Hematopoietic multipotent progenitor cell (in vitro differentiated cells): ENCODE measurements around the gene UHRF1. TPM values are rescaled to one million over a fixed set of nuclear protein-coding genes. Genes with fewer than 3 reads are reported as not detected.
"Not testable (repeated sequence)": the region's sequence is repeated elsewhere in the genome, so short reads cannot be mapped to it uniquely, and the experiment has no call there.

Experiments
- DNase-seq, 3 donors: peaks; one replicate each; pipeline ENCODE4 v3.0.0-alpha.2; 2011 to 2015; ENCODE audit warnings: low read depth in 2 of 3, low spot score in 2 of 3
- total RNA-seq: library from RNA; depleted of rRNA; stranded (reverse); fragments of >200 nt; gene quantifications from one replicate; pipeline ENCODE4 v1.2.3, GENCODE V29; 2012

Gene UHRF1
- total RNA-seq, 1 donor, result 51.4 TPM

DNA sequence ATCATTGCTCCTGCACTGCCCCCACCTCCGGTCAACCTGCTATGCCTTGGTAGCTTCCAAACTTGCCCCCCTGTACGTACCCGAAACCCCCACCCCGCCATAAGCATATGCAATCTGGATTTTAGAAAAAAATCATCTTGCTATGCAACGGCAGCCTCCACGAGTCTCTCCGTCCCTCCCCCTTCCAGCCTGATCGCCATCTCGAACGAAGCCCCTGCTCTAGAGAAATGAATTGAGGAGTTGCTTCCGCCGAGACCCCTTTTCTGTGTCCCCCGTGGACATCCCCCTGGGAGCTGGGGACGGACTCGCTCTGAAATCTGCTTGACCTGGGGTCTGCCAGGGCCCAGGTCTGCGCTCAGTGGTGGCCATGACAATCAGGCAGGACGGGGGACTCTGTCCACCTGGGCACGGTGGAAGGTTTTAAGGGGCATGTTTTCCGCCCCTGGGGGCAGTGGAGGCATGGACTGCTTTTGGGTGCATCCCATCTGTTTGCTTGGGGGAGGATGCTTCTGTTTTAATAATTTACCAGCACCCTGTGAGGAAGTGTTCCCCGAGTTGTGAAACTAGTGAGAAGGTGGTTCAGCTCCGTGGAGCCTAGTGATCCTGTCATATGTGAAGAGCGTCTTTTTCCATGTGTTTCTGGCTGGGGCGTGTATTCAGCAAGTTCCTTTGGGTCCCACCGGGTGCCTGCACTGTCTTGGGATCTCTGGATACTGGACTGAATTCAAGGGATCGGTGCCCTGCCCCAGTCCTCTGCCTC lies 60.7 kb downstream of the UHRF1 start:
- no peak for DNase-seq

DNA sequence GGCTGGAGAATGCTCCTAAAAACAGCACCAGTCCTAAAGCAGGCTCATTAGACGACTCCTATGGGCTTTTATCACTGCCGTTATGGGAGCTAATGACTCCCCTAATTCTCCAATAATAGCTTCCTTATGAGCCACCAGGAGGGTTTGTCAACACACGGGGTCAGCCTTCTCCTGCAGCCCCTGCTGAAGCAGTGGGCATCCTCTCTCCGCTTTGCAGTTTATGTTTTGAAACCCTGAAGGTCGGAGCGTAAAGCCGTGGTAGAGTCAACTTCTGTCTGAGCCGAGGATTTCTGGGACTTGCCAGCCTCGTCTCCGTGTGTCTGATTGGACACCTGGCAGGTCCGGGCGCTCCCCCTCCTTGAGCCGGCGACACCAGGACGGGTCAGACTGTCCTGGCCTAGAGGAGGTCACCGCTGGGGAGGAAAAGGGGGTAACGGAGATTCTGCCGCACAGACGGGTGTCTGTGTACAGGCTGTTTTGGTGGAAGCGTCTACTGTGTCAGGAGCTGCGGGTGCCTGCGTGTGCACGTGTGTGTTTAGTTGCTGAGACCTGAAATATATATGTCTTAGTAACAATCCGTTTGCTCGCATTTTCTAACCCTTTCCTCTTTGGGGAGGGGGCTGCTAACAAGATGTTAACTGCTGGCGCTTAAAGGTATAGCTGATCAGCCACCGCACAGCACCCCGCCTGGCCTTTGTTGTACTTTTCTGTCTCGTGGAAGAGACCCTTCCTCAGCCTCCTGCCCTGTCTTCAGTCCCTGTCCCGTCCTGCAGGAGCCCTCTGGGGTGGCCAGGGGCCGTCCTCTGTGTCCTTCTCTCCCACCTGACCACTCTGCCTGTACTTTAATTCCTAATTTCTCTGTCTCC lies 61.5 kb downstream of the UHRF1 start:
- DNase-seq, result no peak

- DNase-seq, result peak in 1 of 3 donors; percentile 23
Observed at GRCh38 chr19:4971424-4971793, 62.1 kb downstream of the UHRF1 start.

DNA sequence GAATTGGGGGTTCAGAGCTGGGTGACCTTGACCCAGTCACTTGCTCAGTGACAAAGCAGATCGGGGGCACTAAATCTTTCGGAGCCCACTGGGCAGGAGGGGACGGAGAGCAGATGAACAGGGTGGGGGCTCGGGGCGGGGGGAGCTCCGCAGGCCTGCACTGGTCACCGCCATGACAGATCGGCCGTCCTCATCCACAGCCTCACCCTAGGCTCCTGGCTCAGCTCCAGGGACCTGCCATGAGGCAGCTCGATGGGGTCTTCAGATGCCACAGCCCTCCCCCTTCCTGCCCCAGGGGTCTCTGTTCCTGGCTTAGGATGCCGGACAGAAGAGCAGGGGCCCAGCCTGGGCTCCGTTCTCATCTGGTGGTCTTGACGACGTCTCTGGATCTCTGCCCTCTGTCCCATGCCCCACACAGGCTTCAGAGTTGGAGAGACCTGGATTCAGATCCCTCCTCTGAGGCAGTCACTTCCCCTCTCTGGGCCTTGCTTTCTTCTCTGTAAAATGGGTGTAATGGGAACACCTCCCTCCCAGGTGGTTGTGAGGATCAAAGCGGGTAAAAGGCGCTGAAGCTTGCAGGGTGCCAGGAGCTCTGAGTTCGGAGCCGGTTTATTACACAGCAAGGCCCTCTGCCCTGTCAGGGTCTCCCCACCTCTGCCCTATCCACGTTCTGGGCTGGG lies 62.7 kb downstream of the UHRF1 start:
- DNase-seq, result no peak

DNA sequence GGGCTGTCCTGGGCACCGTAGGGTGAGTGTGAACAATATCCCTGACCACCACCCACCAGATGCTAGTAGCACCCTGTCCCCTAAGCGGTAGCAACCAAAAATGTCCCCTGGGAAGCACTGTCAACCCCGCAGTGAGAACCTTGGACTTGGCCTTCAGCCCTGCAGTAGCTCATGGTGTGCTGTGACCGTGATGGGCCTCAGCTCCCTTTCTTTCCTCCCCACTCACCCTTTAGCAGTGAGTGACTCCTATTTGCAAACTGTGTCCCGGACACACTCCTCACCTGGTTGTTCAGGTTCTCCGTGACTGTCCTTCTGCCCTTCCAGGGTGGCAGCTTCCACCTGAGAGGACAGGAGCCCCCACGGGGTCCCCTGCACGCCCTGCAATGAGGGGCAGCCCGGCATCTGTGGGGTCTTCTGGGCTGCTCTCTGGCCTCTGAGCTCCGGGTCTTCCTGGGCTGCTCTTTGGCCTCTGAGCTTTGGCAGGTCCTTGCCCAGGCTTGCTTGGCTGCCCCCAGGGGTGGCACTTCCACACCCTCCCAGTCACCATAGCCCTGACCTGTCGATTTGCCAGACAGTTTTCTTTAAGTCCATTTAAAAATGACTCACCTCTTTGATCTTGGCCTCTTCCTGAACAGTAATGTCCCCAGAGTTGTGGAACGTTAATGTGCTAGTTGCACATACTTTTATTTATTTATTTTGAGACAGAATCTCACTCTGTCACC lies 63.4 kb downstream of the UHRF1 start:
- DNase-seq, result no peak

- DNase-seq, result no peak
Observed at GRCh38 chr19:4974880-4975469, 65.7 kb downstream of the UHRF1 start.

DNA sequence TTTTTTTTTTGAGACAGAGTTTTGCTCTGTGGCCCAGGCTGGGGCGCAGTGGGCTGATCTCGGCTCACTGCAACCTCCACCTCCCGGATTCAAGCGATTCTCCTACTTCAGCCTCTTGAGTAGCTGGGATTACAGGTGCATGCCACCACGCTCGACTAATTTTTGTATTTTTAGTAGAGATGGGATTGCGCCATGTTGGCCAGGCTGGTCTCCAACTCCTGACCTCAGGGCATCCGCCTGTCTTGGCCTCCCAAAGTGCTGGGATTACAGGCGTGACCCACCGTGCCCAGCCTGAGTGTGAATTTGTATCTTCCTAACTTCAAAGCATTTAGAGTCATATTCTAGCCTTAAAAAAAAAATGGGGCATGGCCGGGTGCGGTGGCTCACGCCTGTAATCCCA lies 66.3 kb downstream of the UHRF1 start:
- DNase-seq, result not testable (repeated sequence)

DNA sequence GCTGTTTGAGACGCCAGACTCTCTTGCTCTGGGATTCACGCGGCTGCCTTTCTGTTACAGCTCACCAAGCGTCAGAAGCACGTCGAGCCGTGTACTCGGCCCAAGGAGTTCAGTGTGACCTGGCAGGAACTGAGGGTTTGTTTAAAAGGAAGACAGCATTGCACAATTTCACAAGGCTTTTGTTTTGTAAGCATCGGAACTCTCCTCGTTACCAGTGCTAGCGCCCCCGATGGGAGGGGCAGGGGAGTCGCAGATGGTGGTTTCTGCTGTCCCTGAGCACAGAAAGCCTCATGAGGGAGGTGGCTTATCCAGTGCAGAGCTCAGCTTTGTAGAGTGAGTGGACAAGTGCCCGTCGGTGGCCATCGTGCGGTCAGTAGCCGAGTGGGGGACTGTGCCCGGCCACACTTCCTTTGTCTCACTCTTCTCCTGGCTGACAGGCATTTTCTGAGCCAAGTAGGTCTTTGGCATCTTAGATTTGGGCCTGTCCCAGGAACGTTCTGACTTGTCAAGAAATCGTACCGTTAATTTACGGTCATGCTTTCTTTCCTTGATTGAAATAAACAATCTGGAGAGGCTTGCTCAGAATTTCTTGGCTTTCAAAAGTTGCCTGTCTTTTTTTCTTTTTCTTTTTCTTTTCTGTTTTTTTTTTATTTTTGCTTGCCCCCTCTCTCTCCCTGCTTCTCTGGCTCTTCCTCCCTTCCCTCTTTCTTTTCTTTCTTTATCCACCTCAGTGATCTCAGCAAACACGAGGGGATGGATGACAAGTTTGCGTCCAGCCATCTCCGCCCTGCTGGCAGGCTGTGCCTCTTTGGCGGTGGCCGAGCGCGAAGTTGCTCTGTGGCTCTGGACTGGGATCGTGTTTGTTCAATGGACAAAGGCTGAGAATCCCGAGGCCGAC lies 67.3 kb downstream of the UHRF1 start:
- peak in 2 of 3 donors; percentile 91 to 96 for DNase-seq

- DNase-seq, result no peak
Observed at GRCh38 chr19:4977299-4978174, 68.2 kb downstream of the UHRF1 start.

DNA sequence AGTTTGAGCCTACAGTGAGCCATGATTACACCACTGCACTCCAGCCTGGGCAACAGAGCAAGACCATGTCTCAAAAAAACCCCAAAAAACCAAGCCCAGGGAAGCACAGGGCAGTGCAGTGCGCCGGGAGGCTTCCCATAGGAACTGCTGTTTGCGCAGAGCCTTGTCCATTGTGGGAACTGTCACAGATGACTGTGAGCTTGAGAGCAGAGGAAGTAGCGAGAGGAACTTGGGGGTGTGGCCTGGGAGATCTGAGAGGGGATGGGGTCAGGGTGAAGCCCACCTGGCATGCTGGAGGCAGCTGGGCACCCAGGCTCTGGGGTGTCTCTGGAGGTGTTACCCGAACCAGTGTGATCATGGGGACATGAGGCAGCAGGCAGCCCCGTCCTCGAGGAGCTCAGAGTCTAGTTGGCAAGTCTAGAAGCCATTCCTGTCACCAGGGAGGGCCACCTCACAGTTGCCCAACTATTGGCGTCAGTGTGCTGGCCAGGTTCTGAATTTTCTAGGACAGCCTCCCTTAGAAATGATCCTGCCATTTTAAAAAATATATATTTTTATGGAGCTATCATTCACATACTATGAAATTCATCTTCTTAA lies 70.0 kb downstream of the UHRF1 start:
- no peak for DNase-seq

- DNase-seq, result no peak
Observed at GRCh38 chr19:4980067-4980466, 70.8 kb downstream of the UHRF1 start.

DNA sequence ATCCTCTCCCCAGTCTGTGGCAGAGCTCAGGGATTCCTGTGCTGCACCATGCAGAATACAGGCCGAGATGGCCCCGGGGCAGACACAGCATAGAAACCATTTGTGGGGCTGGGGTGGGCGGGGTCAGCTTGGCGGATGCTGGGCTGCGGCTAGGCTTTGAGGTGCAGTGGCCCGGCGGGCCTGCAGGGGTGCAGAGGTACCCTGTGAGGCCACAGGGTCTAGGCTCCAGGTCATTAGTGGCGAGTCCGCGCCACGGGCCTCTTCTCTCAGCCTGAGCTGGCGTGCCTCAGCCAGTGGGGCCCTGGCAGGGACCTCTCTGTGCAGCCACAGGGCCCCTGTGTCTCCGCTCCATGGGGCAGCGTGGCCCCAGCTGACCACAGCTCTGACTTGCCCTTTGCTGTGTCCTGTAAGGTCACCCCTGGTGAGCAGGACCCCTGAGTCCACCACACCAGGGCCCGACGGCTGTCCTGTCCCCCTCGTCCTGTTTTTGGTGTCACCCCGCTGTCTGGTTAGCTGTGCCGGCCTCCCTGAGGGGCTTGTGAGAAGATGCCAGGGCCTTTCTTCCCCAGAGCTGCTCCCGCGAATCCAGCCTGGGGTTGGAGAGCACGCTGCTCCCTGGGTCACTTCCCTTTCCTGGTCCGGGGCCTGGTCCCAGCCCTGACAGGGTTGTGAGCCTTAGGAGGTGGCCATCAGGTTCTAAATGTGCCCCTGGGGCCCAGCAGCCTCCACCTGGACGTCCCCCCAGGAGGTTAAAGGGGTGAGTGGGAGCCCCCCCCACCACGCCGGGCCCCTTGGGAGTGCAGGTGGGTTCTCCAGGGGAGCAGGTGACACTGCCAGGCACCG lies 71.8 kb downstream of the UHRF1 start:
- DNase-seq, result no peak

DNA sequence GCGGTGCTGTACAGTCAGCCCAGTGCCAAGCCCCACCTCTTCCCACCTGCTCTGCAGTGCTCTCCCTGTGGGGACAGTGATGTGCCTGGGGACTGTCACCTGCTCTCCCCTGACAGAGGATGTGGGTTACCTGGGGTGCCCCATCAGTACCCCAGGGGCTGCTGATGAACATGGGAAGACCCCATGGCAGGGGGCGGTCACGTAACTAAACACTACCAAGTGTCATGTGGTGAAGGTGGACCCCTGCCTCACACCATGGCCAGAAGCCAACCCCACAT lies 72.3 kb downstream of the UHRF1 start:
- no peak for DNase-seq

DNA sequence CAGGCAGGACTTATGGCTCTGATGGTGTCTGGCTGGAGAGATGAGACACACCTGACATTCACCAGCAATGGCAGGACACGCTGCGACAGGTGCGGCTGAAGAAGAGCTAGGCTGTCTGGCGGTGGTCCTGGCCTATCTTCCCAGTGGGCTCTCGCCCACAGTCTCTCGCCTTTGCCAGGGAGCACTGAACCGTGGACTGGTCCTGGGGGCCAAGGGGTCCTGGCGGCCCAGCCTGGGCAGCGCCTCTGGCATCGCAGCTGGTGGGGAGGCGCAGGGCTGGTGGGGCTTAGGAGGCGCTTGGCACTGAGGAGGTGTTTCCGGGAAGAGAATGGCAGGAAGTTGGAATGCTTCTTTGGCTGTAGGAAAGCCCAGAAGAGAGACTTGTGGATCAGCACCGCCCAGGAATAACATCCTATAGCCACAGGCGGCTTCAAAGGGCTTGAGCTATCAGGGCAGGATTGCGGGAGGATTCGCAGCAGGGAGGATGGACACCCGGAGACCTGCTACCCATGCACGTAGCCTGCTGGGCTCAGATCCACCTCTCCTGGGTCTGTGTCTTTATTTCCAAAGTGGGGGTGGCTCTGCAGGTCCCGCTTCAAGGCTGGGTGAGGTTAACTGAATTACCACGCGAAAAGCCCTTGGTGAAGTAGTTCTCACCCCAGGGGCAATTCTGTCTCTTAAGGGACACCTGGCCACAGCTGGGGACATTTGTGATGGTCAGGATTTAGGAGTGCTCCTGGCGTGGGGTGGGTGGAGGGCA lies 74.2 kb downstream of the UHRF1 start:
- DNase-seq, result no peak

GRCh38 chr19:4984106-4984380 lies 74.7 kb downstream of the UHRF1 start:
- DNase-seq, result no peak

GRCh38 chr19:4984438-4984990 lies 75.2 kb downstream of the UHRF1 start:
- no peak for DNase-seq

- no peak for DNase-seq
Observed at GRCh38 chr19:4985551-4985991, 76.3 kb downstream of the UHRF1 start.
